ENCODE measurements around the gene ZC3H12A.

DNA sequence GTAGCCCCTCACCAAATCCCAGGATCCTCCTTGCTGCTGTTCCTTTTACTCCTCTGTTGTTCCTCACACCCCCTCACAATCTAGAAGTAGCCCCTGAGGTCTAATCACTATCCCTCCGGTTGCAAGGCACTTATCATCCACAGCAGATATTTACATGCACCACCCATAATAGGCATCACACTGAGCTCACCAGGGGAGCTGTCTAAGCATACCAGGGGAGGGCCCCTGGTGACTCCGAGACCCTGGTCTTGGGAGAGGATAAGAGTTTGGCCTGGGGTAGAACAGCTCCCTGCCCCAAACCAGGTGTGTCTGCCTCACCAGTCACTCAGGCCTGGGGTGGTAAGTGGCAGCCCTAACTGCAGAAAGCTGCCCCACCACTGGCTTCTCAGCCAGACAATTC, 37.3 kb upstream of the ZC3H12A start:
- TF ChIP-seq CTCF (IDR thresholded peaks at IDR 0.05) (no peak), POLR2A (IDR thresholded peaks at IDR 0.05) (no peak)

Measured in lower leg skin (tissue), 3 donors.